Stimulated activated CD4-positive, alpha-beta T cell treated with anti-CD3 and anti-CD28 coated beads, Interleukin-15, amount 100 ng/mL, for 1 hour (primary cell): ENCODE results near the gene GIMAP2.
A peak's percentile ranks its signal among the peaks of the same experiment; 100 is the strongest.
"Not testable (repeated sequence)": the region's sequence is repeated elsewhere in the genome, so short reads cannot be mapped to it uniquely, and the experiment has no call there.

Experiments used
- DNase-seq, 2 donors: peaks; one replicate each; pipeline ENCODE4 v3.0.0-alpha.2; 2020; ENCODE audit warnings: low read depth in 1 of 2, low spot score in 1 of 2

GIMAP2 gene

DNA sequence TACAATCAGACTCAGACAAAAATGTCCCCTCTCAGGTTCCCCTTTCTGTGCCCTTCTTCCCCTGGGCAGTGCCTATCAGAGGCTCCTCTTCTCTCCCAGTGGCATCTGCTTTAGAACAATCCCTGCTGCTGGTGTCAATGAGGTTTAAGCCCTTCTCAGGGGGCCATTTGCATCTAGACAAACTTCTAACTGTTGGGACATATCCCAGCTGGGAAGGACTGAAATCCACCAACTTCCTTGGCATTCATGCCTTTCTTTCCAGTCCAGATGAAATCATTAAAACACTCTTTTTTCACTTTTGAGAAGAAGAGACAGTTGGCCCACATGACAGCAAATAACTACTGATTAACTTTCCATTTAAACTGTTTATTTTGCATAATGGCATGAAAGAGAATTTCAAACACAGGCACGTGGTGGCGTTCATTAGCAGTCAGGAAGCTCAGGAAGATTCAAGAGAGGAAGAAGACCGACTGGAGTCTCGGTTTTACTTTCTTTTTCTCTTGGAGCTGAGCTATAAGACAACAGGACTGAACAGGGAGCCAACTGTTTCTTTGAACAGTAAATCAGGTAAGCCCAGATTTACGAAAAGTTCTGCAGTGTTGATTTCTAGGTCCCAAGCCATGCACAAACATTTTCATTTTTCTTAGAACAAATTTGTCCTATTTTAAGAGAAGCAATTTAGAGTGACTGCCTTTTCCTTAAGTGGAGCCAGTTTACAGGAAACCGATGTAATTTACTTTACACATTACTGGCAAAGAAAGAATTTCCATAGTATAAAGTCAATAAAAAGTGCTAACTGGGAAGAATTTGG lies at the start of gene GIMAP2:
Gene GIMAP2 (plus strand): TSS at position 488 of the 811 bp plus-strand sequence. CDS start 1,354 bp downstream, outside the sequence.
- DNase-seq: no peak

DNA sequence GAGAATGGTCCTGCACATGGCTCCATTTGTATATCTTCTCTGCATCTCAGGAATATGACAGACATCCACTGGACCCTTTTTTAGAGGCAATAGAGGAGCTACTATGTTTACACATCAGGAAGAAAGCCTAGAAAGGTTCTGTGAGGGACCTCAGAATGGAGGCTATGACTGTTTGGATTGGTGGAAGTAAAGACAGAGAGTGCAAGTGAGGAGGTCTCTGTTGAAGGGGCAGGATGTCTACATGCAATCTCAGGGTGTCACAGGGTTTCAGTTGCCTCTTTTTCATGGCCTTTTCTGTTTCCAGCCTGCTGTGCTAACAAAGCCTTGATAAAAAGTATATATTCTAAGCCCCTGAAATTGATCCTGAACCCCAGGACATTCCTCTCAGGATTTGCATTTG lies 43.7 kb upstream of the GIMAP2 start:
- DNase-seq: no peak

DNA sequence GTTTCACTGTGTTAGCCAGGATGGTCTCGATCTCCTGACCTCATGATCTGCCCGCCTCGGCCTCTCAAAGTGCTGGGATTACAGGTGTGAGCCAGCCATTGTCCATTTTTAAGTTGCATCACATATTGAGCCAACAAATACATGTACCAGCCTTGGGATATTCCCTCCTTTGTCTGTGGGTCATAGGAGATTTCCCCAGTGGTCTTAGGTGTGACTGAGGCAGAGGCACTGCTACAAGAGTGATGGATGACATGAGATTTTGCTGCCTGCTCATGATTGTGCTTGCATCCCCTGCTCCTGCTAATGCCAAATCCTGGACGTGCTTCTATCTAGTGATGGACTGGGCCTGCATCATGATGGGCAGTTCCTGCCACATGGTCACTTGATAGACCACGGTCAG lies 42.6 kb upstream of the GIMAP2 start:
- DNase-seq: no peak

DNA sequence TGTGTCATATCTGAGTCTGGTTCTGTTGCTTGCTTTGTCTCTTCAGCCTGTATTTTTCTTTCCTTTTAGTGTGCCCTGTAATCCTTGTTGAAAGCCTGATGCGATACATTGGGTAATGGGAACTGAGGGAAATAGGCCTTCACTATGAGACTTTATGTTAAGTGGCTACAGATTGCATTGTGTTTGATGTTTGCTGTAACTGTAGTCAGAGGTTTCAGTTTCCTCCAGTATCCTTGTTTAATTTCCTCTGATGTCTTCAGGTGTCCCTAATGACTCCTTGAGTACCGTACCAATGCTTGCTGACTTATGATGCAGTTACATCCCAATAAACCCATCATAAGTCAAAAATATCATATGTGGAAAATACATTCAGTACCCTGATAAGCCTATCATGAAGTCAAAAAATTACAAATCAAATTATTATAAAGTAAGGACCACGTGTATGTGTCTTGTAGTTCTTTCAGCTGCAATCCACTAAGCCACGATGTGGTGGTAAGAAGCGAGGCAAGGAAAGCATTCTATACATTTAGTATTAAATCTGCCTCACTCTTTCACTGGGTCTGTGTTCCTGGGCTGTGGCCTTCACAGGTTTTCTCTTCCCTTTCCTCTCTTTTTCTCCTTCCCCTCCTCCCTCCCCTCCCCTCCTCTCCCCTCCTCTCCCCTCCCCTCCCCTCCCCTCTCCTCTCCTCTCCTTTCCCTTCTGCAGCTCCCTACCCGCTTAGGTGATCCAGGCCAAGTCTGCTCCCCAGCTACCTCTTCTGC lies 40.1 kb upstream of the GIMAP2 start:
- DNase-seq: no peak

DNA sequence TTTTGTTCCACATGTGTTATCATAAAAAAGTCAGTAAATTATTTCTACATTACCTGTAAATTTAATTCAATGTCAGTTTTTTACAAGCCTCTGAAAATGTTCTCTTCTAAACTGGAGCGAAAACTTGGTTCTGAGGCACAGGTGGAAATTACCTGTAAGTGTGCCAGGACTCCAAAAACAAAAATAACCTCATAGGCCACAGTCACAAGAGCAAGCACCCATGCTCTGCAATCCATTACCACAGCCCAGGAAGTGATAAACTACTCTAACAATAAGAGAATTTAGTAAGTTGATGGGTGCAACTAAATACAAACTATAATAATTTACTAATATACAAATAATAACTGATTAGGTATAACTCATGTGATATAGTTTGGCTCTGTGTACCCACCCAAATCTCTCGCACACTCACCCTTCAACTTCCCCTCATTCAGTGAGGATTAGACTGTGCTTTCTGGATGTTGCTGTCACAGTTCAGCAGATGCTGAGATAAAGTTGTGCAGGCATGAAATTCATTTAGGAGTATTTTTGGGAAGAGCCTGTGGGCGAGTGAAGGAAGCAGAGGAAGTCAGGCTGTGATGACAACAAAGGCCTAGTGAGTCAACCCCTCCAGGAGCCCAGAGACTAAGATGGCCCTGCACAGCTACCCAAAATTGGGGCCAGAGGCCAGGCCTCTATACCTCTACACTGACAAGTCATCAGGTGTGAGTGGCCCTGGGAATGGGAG lies 37.0 kb upstream of the GIMAP2 start:
- DNase-seq: no peak

DNA sequence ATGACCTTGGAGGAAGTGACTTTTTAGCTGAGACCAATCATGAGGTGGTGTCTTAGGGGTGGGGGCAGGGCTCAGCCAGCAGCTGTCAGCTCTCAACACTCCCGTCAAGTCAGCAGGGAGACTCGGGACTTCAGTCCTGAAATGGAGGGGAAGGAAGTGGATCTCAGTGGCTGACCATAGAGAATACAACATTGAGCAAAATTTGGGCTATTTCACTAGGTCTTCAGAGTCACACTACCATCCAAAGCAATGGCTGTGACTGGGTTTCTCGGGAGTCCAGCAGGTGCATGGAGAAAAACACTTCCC lies 36.5 kb upstream of the GIMAP2 start:
- DNase-seq: no peak

DNA sequence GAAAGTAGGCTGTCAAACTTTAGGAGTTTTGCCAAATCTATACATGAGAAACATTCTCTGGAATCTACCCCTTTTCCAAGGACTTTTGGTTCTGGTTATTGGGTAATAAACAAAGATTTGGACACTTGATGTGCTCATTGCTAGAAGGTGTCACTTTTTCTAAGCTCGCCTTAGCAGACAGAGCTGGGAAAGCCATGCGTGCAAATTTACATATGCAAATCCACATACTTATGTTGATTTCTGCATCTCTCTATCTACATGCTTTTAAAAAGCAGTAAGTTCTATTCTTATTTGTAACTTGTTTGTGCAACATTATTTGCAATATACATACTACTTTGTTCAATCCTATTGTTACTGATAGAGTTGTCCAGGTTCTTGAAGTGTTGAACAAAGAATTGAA lies 30.8 kb upstream of the GIMAP2 start:
- no peak for DNase-seq

DNA sequence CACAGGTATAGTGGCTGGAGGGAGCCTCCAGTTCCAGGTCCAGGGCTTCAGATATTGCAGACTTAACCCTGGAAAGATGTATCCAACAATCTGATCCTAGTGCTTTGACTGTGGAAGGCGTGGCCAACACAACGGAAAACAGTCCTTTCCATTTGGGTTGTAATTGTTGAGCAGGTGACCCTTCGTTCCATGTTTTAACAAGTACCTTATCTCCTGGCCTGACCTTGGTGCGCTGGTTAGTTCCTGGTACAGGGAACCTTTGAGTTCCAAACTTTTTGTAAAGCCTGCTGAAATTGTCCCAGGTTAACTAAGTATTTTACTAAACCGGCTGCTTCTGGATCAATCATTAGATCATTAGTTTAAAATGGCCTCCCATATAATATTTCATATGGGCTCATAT lies 29.5 kb upstream of the GIMAP2 start:
- no peak for DNase-seq

DNA sequence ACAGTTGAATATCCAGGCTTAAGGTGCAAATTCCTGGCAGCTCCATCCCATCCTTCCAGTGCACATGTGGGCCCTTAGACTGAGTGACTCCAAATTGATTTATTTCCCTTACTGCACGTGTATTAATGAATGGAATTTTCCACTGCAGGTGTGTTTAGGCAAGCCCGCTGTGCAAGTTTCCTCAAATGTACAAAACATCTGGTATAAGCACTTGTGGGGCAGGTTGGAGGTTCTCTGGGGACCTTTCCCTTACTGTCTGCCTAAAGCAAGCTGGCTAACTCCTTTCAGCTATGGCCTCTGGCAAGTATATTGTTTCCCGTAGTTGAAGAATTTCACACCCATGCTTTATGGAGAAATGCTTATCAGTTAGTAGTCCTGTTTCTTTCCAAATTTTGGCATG lies 28.0 kb upstream of the GIMAP2 start:
- no peak for DNase-seq

DNA sequence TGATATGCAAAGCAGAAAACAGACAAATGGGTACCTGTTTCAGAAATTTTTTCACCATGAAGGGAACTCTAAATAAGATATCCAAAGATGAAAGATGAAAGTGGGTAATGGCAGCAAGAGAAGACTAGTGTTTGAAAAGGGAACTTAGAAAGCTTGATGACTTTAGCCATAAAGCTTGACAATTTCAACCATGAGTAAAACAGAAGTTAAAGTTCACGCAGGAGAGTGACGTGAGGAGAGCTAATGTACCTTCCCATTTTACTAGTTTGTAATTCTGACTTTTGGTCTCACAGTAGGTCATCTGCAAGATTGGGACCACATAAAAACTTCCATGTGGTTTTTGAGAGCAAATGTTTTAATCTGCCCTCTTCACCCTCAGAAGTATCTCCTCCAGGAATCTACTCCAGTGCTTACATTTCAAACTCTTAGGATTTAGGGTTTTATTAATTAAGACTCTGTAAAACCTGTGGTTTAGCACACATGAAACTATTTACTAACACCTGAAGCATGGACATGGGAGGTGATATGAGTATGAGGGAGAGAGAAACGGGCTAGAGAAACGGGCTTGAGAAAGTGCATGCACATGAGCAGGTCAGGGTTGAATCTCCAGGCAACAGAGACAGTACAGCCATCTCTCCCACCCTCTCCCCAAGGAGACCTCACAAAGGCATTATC lies 24.4 kb upstream of the GIMAP2 start:
- no peak for DNase-seq

DNA sequence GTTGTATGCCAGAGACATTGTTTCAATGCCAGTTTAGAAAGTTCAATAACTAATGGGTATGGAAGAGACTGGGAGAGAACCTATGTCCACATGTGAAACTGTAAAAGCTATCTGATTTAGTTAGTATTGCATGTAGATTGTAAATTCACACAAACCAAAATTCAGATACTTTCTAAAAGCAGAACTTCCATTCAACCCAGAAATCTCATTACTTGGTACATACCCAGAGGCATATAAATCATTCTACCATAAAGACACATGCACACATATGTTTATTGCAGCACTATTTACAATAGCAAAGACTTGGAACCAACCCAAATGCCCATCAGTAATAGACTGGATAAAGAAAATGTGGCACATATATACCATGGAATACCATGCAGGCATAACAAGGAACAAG lies 22.7 kb upstream of the GIMAP2 start:
- not testable (repeated sequence) for DNase-seq

DNA sequence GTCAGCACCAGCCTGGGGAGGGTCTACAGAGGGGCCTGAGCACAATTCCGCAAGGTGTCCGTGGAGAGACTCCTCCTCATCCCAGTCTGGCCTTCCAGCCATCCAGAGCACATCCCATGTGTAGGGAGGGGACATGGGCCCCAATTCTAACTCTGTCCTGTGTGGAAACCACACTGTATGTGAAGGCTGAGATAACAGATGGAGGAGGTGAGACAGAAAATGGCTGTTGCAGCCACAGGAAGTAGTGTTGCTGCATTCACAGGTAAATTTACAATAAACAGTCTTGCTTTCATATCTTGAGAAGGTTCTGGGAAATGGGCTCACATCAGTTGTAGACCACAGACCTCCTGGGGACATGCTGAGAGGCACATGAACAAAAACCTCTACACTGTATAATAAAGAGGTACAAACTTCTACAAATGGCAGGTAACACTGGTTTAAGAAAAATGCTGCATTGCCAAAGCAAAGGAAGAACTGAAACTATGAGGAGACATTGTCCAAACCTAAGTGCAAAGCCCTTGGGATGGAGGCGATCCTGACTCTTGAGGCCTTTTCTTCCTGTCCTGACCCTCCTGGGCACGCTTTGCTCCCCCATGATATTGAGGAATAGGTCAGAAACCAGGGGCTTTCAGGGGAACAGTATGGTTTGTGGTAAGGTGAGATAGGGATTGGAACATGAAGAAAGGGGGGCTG lies 21.6 kb upstream of the GIMAP2 start:
- no peak for DNase-seq

DNA sequence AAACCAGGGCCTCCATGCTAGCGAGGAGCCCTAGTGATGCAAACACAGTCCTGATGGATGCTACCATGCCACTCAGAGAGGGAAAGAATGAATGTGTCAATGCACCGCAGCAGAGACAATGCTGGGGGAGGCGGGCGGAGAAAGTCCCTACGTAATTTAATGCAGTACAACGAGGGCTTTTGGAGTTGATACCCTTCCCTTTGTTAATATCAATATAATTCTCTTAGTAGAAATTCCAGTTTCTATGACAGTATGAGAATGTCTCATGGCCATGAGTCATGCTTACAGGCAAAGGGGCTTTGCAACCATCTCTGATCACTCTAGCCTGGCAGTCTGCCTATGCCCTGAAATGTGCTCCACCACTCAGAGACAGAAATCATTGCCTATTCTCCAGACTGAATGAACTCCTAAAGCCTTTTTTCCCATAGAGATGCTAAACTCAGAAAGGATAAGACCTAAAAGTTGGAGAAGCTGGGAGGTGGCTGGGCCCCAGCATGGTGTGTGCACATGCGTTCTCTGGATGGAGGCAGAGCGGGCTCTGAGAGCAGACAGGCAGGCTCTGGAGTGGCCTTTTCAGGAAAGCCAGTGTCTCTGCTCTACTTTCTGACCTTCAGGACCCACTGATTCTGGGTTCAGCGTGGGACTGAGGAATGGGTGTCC lies 20.3 kb upstream of the GIMAP2 start:
- DNase-seq: peak in 1 of 2 donors; percentile 38

DNA sequence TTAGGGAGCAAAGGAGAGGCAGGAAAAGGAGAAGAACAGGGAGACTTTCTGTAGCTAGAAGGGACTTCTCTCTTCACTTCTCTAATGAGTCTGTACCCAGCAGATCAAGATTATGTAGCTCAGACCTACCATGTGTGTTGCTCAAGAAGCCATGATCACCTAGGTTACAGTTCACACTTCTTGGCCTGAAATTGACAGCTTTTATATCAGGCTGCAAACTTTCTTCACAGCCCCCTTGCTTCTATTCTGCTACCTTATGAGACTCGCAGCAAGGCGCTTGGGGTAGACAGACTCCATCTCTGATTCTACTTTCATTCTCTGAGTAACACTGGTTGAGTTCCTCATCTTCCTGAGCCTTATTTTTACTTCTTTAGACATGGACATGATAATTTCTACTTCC lies 19.6 kb upstream of the GIMAP2 start:
- DNase-seq: no peak

DNA sequence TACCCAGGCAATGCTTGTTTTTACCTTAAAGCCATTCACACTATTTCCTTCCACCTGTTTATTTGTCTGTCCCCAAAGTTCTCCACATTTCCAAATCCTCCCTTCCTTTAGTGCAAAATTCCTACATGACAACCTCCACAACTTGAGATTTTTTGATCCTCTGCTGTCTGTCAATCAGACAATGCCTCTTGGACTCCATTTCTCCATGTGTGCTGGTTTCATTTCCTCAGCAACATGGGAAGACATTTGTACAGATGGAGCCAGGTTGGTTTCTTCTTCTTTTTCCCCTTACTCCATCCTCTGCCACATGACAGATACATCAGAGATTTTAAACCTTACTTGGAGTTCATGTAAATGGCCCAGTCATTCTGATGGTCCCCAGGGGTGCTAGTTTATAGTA lies 19.1 kb upstream of the GIMAP2 start:
- DNase-seq: no peak

DNA sequence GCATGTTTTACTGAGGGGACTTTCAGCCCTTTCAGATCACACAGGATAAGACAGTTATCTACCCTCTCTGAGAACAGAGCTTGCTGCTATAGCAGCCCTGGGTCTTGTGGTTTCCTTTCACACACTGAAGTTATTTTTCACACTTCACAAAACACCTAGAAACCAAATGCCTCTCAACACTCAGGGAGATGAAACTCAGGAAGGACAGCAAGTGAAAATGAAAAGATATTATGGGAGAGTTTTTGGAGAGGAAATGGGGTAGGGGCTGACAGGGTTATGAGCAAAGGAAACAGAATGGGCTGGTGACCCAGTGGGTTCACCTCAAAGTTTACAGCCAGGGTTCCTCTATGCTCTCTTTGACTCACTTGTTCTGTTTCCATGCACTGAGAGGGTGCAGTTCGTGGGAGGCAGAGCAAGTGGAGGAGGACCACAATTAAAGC lies 17.0 kb upstream of the GIMAP2 start:
- DNase-seq: peak; percentile 24

DNA sequence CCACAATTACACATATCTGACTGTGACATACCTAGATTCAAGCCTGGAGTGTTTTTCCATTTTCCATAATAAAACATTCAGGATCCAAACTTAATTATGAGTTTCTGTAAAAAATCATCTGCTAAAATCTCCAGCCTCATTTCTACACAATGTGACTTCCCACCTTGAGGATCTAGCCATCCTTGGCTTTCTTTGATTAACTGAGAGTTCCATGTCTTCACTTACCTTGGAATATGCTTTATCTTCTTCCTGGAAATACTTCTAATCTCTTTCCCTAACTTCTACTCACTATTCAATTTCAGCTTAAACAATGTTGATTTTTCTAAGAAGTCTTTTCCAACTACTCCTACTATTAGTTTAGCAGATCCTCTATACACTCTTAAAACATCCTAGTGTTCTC lies 16.5 kb upstream of the GIMAP2 start:
- no peak for DNase-seq

DNA sequence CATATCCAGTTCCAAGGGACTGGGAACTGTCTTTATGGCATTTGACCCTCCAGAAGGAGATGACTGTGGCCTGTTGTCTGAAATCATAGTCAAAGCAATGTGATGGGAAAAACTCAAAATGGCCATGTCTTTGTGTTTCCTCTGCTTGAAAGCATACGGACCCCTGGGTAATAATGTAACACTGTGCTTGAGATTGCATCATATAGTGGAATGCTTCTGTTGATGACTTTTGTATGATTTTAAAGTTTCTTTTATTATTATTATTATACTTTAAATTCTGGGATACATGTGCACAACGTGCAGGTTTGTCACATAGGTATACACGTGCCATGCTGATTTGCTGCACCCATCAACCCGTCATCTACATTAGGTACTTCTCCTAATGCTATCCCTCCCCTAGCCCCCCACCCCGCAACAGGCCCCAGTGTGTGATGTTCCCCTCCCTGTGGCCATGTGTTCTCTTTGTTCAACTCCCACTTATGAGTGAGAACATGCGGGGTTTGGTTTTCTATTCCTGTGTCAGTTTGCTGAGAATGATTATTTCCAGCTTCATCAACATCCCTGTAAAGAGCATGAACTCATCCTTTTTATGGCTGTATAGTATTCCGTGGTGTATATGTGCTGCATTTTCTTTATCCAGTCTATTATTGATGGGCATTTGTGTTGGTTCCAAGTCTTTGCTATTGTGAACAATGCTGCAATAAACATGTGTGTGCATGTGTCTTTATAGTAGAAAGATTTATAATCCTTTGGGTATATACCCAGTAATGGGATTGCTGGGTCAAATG lies 13.5 kb upstream of the GIMAP2 start:
- DNase-seq: not testable (repeated sequence)

DNA sequence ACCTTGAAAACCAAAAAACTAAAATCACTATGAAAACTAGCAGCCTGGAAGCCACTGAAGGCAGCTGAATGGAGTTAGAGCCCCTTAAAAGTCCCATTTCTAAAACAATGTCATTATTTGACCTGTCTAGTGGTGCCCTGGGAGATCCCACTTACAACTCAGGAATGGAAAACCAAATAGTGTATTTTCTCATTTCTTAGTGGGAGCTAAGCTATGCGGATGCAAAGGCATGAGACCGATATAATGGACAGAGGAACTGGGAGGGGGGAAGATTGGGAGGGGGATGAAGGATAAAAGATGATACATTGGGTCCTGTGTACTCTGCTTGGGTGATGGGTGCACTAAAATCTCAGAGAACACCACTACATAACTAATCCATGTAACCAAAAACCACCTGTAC lies 9.8 kb upstream of the GIMAP2 start:
- DNase-seq: no peak

DNA sequence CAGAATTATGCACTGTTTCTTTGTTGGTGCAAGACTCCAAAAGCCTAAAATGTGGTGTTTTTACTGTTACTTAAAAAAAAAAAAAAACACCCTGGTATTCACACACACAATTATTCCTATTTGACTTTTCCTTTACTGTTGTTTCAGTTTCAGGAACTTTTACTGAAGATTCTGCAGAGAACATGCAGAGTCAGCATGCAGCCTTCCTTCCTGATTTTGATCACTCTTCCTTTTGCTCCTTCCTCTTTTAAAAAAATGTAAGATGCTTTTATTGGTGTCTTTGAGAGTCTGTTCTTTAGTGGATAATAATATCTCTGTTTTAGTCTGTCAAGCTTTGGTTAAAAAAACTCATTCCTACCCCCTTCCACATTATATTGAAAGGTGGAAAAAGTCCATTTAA lies 9.2 kb upstream of the GIMAP2 start:
- DNase-seq: not testable (repeated sequence)
